Keratinocyte (primary cell): Measurements from ENCODE around the gene SCAMP2. TPM values are rescaled to one million over a fixed set of nuclear protein-coding genes. Genes with fewer than 3 reads are reported as not detected.

Source experiments
- DNase-seq: peaks from one replicate; pipeline ENCODE4 v3.0.0-alpha.2; 2011; ENCODE audit warnings: low read depth, missing footprints, low spot score
- FAIRE-seq: peaks from 2 replicates; lab custom pipeline; 2011; peaks lifted over from hg19 to GRCh38; lab: Jason Lieb, UNC
- H2AFZ ChIP-seq: 2 replicates; pipeline ENCODE4 v1.6.0; 2012; ENCODE audit warnings: low read length, control low read depth, inconsistent platforms; ENCODE audit not compliant: control insufficient read depth
- H3K27ac ChIP-seq: 2 replicates; pipeline ENCODE4 v1.5.1; 2011; ENCODE audit warnings: low read length; ENCODE audit not compliant: control insufficient read depth, insufficient read depth
- H3K27me3 ChIP-seq: 3 replicates; pipeline ENCODE4 v1.6.0; 2011; ENCODE audit warnings: low read length; ENCODE audit not compliant: control insufficient read depth, insufficient read depth; ENCODE audit errors: extremely low read depth
- H3K36me3 ChIP-seq, 2 experiments: 2 replicates in 1 of 2; 3 replicates in 1 of 2; pipeline ENCODE4 v1.5.1; 2011; ENCODE audit warnings: low read length in 2 of 2, mild to moderate bottlenecking in 1 of 2; ENCODE audit not compliant: control insufficient read depth in 2 of 2, insufficient read depth in 2 of 2; ENCODE audit errors: extremely low read depth in 1 of 2
- H3K4me1 ChIP-seq: 3 replicates; pipeline ENCODE4 v1.5.1; 2011; ENCODE audit warnings: low read length; ENCODE audit not compliant: control insufficient read depth, insufficient read depth; ENCODE audit errors: extremely low read depth
- H3K4me2 ChIP-seq: 3 replicates; pipeline ENCODE4 v1.6.0; 2011; ENCODE audit warnings: low read depth, low read length; ENCODE audit not compliant: control insufficient read depth, insufficient read depth; ENCODE audit errors: extremely low read depth
- H3K4me3 ChIP-seq, 3 experiments: fragments of 200-600 bp in 1 of 3; sonication (generic) in 1 of 3; 2 replicates in 2 of 3; 3 replicates in 1 of 3; pipeline ENCODE4 v1.5.1; 2011 to 2016; ENCODE audit warnings: low read length in 3 of 3, mild to moderate bottlenecking in 3 of 3, control low read depth in 2 of 3, inconsistent platforms in 1 of 3, low read depth in 1 of 3, mixed read lengths in 1 of 3, mixed run types in 1 of 3, moderate library complexity in 1 of 3; ENCODE audit not compliant: control insufficient read depth in 2 of 3, insufficient read depth in 2 of 3; ENCODE audit errors: extremely low read depth in 1 of 3
- H3K79me2 ChIP-seq: 2 replicates; pipeline ENCODE4 v1.6.0; 2012; ENCODE audit warnings: low read length; ENCODE audit not compliant: control insufficient read depth, insufficient read depth
- H3K9ac ChIP-seq: 3 replicates; pipeline ENCODE4 v1.6.0; 2011; ENCODE audit warnings: low read length; ENCODE audit not compliant: control insufficient read depth, insufficient read depth; ENCODE audit errors: extremely low read depth
- H3K9me1 ChIP-seq: 3 replicates; pipeline ENCODE4 v1.6.0; 2011; ENCODE audit warnings: low read length; ENCODE audit not compliant: control insufficient read depth, insufficient read depth; ENCODE audit errors: extremely low read depth
- H3K9me3 ChIP-seq: 2 replicates; pipeline ENCODE4 v1.5.1; 2012; ENCODE audit warnings: low read depth, low read length; ENCODE audit not compliant: control insufficient read depth
- H4K20me1 ChIP-seq: 3 replicates; pipeline ENCODE4 v1.6.0; 2011; ENCODE audit warnings: low read length; ENCODE audit not compliant: control insufficient read depth, insufficient read depth; ENCODE audit errors: extremely low read depth
- CTCF ChIP-seq, 3 experiments: IDR thresholded peaks in 1 of 3; conservative IDR thresholded peaks in 1 of 3; optimal IDR thresholded peaks in 1 of 3; 2 replicates in 2 of 3; 3 replicates in 1 of 3; pipeline versions ENCODE3 to v1.5.1; 2011; ENCODE audit warnings: low read length in 3 of 3, mild to moderate bottlenecking in 3 of 3, moderate library complexity in 2 of 3, control low read depth in 1 of 3, inconsistent platforms in 1 of 3; ENCODE audit not compliant: insufficient read depth in 2 of 3; ENCODE audit errors: extremely low read depth in 1 of 3
- EZH2 ChIP-seq: IDR thresholded peaks from one replicate; pipeline ENCODE4 v1.6.1; 2012; ENCODE audit warnings: inconsistent platforms, mild to moderate bottlenecking, low read length, moderate library complexity
- dilution Hi-C: fragments of 300-500 bp; cut with MboI; formaldehyde crosslinking; loops from one replicate; pipeline ENCODE4 v1.7.0; 2020; ENCODE audit warnings: low sequenced_read_pairs; ENCODE audit not compliant: extremely low pct_ligation_motif_present
- polyA plus RNA-seq, 5 experiments: library from polyadenylated mRNA; depleted of rRNA in 3 of 5; stranded (reverse) in 3 of 5; stranded (forward) in 1 of 5; unstranded in 1 of 5; fragments of >200 nt; gene quantifications; 1 replicate in 1 of 5; 2 replicates in 3 of 5; 3 replicates in 1 of 5; pipeline versions ENCODE4 v1.2.1 to v1.2.3, GENCODE V29; 2011 to 2012; ENCODE audit warnings: missing spikeins in 2 of 5, low read depth in 1 of 5, low replicate concordance in 1 of 5

Gene SCAMP2
- polyA plus RNA-seq, 1 donor (not counting 4 experiments of a cell fraction or from before 2014, with no cell fraction given): 72.8 TPM

- Histone ChIP-seq H3K9me1 (peaks cover 7% of the 10 kb centered on the region), H3K4me2 (peak overlapping the region; percentile 87), H3K79me2 (peaks cover 35% of the 10 kb centered on the region), H3K9me3 (no peaks in the 10 kb centered on the region), H4K20me1 (peaks cover 6% of the 10 kb centered on the region), H3K4me3 (no peak overlapping the region), H2AFZ (no peak overlapping the region), H3K4me1 (peaks cover 31% of the 10 kb centered on the region), H3K36me3 (peaks cover 31 to 36% of the 10 kb centered on the region in 2 experiments), H3K27me3 (no peaks in the 10 kb centered on the region), H3K27ac (peak overlapping the region; percentile 98), H3K9ac (peak overlapping the region; percentile 85)
- dilution Hi-C loops: no loop called here
- FAIRE-seq (no peak), DNase-seq (no peak)
- TF ChIP-seq EZH2 (no peak), CTCF (optimal IDR thresholded peaks at IDR 0.05 in 1 of 3, IDR thresholded peaks at IDR 0.05 in 1 of 3, conservative IDR thresholded peaks at IDR 0.05 in 1 of 3; ENCODE audit: extremely low read depth in 1 of 3, insufficient read depth in 2 of 3, low read length in 3 of 3) (no peak)
These were observed 73.8 kb downstream of the SCAMP2 start for GRCh38 chr15:74799255-74799855.

GRCh38 chr15:74798388-74799254 is 74.5 kb downstream of the SCAMP2 start:
- dilution Hi-C loops: no loop called here
- H3K4me1 ChIP-seq: peaks cover 34% of the 10 kb centered on the region
- DNase-seq (no peak), FAIRE-seq (no peak)
- TF ChIP-seq CTCF (optimal IDR thresholded peaks at IDR 0.05 in 1 of 3, IDR thresholded peaks at IDR 0.05 in 1 of 3, conservative IDR thresholded peaks at IDR 0.05 in 1 of 3; ENCODE audit: extremely low read depth in 1 of 3, insufficient read depth in 2 of 3, low read length in 3 of 3) (no peak), EZH2 (no peak)
- peak overlapping the region; percentile 98 for H3K27ac ChIP-seq
- no peaks in the 10 kb centered on the region for H3K27me3 ChIP-seq
- H3K79me2 ChIP-seq: peaks cover 35% of the 10 kb centered on the region
- H3K9me1 ChIP-seq: peaks cover 7% of the 10 kb centered on the region
- no peak overlapping the region for H2AFZ ChIP-seq
- H3K9ac ChIP-seq: no peak overlapping the region
- no peak overlapping the region for H3K4me3 ChIP-seq
- H4K20me1 ChIP-seq: peaks cover 8% of the 10 kb centered on the region
- H3K9me3 ChIP-seq: no peaks in the 10 kb centered on the region
- H3K4me2 ChIP-seq: no peak overlapping the region
- peaks cover 27 to 29% of the 10 kb centered on the region in 2 experiments for H3K36me3 ChIP-seq
